ENCODE results near the gene LMF1. TPM values are rescaled to one million over a fixed set of nuclear protein-coding genes. Genes with fewer than 3 reads are reported as not detected.

The LMF1 gene
- polyA plus RNA-seq, 10 donors, result 7.7 to 13.5 (median 10.4) TPM

GRCh38 chr16:882256-882655 lies 88.5 kb downstream of the LMF1 start:
- no peak for DNase-seq

GRCh38 chr16:881219-882097 lies 89.3 kb downstream of the LMF1 start:
- DNase-seq, result no peak

- DNase-seq, result no peak
Observed at GRCh38 chr16:880471-881171, 90.2 kb downstream of the LMF1 start.

GRCh38 chr16:879986-880385 lies 90.8 kb downstream of the LMF1 start:
- no peak for DNase-seq

- DNase-seq, result no peak
Observed at GRCh38 chr16:879461-879861, 91.3 kb downstream of the LMF1 start.

- DNase-seq, result no peak
Observed at GRCh38 chr16:878886-879285, 91.9 kb downstream of the LMF1 start.

- DNase-seq, result no peak
Observed at GRCh38 chr16:878072-878784, 92.6 kb downstream of the LMF1 start.

GRCh38 chr16:877242-878071 lies 93.3 kb downstream of the LMF1 start:
- no peak for DNase-seq

GRCh38 chr16:876523-877241 lies 94.1 kb downstream of the LMF1 start:
- no peak for DNase-seq

- no peak for DNase-seq
Observed at GRCh38 chr16:876041-876335, 94.8 kb downstream of the LMF1 start.

- DNase-seq, result no peak
Observed at GRCh38 chr16:875182-876040, 95.4 kb downstream of the LMF1 start.

GRCh38 chr16:874366-875181 lies 96.2 kb downstream of the LMF1 start:
- DNase-seq, result no peak

GRCh38 chr16:873889-874288 lies 96.9 kb downstream of the LMF1 start:
- DNase-seq, result no peak

- DNase-seq, result peak in 1 of 3 donors; percentile 44
Observed at GRCh38 chr16:873243-873661, 97.5 kb downstream of the LMF1 start.

GRCh38 chr16:872436-873242 lies 98.1 kb downstream of the LMF1 start:
- DNase-seq, result no peak

- DNase-seq, result no peak
Observed at GRCh38 chr16:871562-872345, 99.0 kb downstream of the LMF1 start.

- no peak for DNase-seq
Observed at GRCh38 chr16:870856-871561, 99.8 kb downstream of the LMF1 start.

Data from muscle of back (tissue), 11 donors.